BLaER1 treated with 17β-estradiol and CSF1 and Interleukin-3, amounts not matched to agents 10 nM and 100 nM (cell line): ENCODE results near the gene CFAP47.
"Not testable (repeated sequence)": the region's sequence is repeated elsewhere in the genome, so short reads cannot be mapped to it uniquely, and the experiment has no call there.

Experiments used
- H3K27ac ChIP-seq, 11 experiments: shearing (Covaris generic); formaldehyde crosslinking; 2 replicates each; pipeline ENCODE4 v1.8.1; 2022
- H3K27me3 ChIP-seq, 11 experiments: shearing (Covaris generic); formaldehyde crosslinking; 2 replicates each; pipeline ENCODE4 v1.8.1; 2022
- H3K36me3 ChIP-seq, 11 experiments: shearing (Covaris generic); formaldehyde crosslinking; 2 replicates each; pipeline ENCODE4 v1.8.1; 2022
- H3K4me1 ChIP-seq, 10 experiments: shearing (Covaris generic); formaldehyde crosslinking; 2 replicates each; pipeline ENCODE4 v1.8.1; 2022
- H3K4me2 ChIP-seq, 11 experiments: shearing (Covaris generic); formaldehyde crosslinking; 2 replicates each; pipeline ENCODE4 v1.8.1; 2022
- H3K4me3 ChIP-seq, 10 experiments: shearing (Covaris generic); formaldehyde crosslinking; 2 replicates each; pipeline ENCODE4 v1.8.1; 2022
- H3K9ac ChIP-seq, 11 experiments: shearing (Covaris generic); formaldehyde crosslinking; 2 replicates each; pipeline ENCODE4 v1.8.1; 2022
- H3K9me3 ChIP-seq, 11 experiments: shearing (Covaris generic); formaldehyde crosslinking; replicated peaks in 1 of 11; 2 replicates each; pipeline ENCODE4 v1.8.1; 2022
- H4K20me1 ChIP-seq, 11 experiments: shearing (Covaris generic); formaldehyde crosslinking; 2 replicates each; pipeline ENCODE4 v1.8.1; 2022
- Cebpa-rat ChIP-seq, 11 experiments: shearing (Covaris generic); IDR thresholded peaks; 2 replicates each; pipeline ENCODE4 v1.8.1; 2022

The CFAP47 gene

DNA sequence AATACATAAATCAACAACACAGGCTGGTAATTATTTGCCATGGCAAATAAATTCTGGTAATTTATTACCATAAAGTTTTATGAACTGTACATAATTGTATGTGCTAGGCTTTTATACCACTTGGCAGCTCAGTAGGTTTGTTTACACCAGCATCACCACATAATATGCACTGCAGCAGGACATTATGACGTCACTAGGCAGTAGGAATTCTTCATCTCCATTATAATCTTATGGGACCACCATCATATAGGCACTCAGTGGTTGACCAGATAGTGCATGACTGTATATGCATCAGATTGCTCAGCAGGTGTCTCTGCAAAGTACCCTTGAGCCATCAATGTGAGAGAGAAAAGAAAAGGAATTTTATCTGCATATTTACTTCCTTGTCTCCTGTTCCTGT lies 295.4 kb downstream of the CFAP47 start:
- H3K9ac ChIP-seq = no peak overlapping the region
- H3K4me2 ChIP-seq = no peak overlapping the region
- no peak overlapping the region for H3K27ac ChIP-seq
- H3K27me3 ChIP-seq = peaks cover 69 to 99% (median 96%) of the 10 kb centered on the region in 11 experiments
- no peaks in the 10 kb centered on the region for H3K4me1 ChIP-seq
- peaks cover 0 to 9% (median 0%) of the 10 kb centered on the region in 11 experiments; a peak in 4 of 22 replicates for H4K20me1 ChIP-seq
- no peak overlapping the region for H3K4me3 ChIP-seq
- H3K36me3 ChIP-seq = no peaks in the 10 kb centered on the region
- peaks cover 0 to 4% (median 0%) of the 10 kb centered on the region in 11 experiments; a peak in 4 of 22 replicates for H3K9me3 ChIP-seq
- no peak for TF ChIP-seq Cebpa-rat (IDR thresholded peaks at IDR 0.05)

DNA sequence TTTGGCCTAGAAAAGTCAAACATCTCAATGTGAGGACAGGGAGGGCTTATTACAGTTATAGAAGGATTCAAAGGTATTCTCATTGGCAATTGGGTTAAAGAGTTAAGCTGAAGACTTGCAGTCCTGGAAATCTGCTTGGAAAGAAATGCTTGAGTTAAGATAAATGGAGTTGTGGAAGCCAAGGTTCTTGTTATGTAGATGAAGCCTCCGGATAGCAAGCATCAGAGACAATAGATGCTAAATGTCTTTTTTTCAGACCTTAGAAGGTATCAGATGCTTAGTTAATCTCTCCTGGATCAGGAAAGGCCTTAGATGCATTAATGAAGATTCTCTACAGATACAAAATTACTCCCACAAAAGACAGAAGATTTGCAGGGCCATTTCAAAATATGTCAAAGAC lies 299.3 kb downstream of the CFAP47 start:
- H3K4me3 ChIP-seq = no peak overlapping the region
- peaks cover 0 to 4% (median 0%) of the 10 kb centered on the region in 11 experiments; a peak in 3 of 22 replicates for H3K9me3 ChIP-seq
- peaks cover 66 to 93% (median 86%) of the 10 kb centered on the region in 11 experiments for H3K27me3 ChIP-seq
- H3K4me1 ChIP-seq = no peaks in the 10 kb centered on the region
- H3K36me3 ChIP-seq = no peaks in the 10 kb centered on the region
- H3K27ac ChIP-seq = no peak overlapping the region
- peaks cover 0 to 6% (median 0%) of the 10 kb centered on the region in 11 experiments; a peak in 2 of 22 replicates for H4K20me1 ChIP-seq
- no peak overlapping the region for H3K4me2 ChIP-seq
- no peak for TF ChIP-seq Cebpa-rat (IDR thresholded peaks at IDR 0.05)
- H3K9ac ChIP-seq = no peak overlapping the region

DNA sequence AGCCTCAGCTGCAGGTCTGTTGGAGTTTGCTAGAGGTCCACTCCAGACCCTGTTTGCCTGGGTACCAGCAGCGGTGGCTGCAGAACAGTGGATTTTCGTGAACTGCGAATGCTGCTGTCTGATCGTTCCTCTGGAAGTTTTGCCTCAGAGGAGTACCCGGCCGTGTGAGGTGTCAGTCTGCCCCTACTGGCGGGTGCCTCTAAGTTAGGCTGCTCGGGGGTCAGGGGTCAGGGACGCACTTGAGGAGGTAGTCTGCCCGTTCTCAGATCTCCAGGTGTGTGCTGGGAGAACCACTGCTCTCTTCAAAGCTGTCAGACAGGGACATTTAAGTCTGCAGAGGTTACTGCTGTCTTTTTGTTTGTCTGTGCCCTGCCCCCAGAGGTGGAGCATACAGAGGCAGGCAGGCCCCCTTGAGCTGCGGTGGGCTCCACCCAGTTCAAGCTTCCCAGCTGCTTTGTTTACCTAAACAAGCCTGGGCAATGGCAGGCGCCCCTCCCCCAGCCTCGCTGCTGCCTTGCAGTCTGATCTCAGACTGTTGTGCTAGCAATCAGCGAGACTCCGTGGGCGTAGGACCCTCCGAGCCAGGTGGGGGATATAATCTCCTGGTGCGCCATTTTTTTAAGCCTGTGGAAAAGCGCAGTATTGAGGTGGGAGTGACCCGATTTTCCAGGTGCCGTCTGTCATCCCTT lies 315.4 kb downstream of the CFAP47 start:
- Histone ChIP-seq H3K9me3 (peaks cover 0 to 12% (median 5%) of the 10 kb centered on the region in 11 experiments; a peak in 7 of 22 replicates), H3K27me3 (peaks cover 27 to 48% (median 35%) of the 10 kb centered on the region in 11 experiments)
- not testable (repeated sequence) for H3K4me2 ChIP-seq, H3K4me3 ChIP-seq, H3K36me3 ChIP-seq, H3K9ac ChIP-seq, H3K4me1 ChIP-seq, H3K27ac ChIP-seq, H4K20me1 ChIP-seq

DNA sequence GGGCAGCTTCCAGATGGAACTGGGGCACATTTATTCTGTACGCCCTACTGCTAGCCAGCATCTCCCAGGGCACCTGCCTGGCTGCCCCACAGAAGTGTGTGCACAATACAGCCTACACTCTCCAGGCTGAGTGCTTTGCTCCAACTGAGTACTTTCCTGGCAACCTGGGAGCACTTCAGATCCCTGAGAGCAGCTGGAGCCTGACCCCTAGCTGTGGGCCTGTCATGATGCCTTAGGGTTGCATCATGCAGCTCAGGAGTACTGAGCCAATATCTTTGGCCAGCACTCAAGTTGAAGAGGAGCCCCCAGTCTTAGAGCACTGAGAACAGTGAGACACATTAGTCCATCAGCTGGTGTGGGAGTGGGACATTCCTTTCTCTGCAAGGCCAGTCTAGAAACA lies 321.9 kb downstream of the CFAP47 start:
- no peak overlapping the region for H3K4me2 ChIP-seq
- H3K4me3 ChIP-seq = no peak overlapping the region
- no peaks in the 10 kb centered on the region for H3K4me1 ChIP-seq
- peaks cover 0 to 8% (median 0%) of the 10 kb centered on the region in 11 experiments; a peak in 2 of 22 replicates for H4K20me1 ChIP-seq
- no peak overlapping the region for H3K27ac ChIP-seq
- H3K27me3 ChIP-seq = peaks cover 87 to 98% (median 94%) of the 10 kb centered on the region in 11 experiments
- peaks cover 0 to 12% (median 5%) of the 10 kb centered on the region in 11 experiments; a peak in 7 of 22 replicates for H3K9me3 ChIP-seq
- no peak for TF ChIP-seq Cebpa-rat (IDR thresholded peaks at IDR 0.05)
- H3K9ac ChIP-seq = no peak overlapping the region
- no peaks in the 10 kb centered on the region for H3K36me3 ChIP-seq

DNA sequence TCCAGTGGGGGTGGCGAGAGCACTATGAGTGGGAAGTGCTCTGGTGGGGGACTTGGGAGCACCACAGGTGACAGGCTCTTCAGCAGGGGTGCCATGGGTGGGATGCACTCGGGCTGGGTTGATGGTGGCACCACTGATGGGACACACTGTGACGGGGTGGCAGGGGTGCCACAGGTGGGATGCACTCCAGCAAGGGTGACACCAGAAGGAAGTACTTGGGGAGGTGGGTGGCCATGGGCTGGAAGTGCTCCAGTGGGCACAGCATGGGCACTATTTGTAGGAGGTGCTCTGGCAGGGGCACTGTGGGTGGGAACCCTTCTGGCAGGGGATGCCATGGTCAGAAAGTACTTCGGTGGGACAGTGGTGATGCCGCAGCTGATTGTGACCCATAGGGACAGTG lies 346.6 kb downstream of the CFAP47 start:
- no peak overlapping the region for H3K4me3 ChIP-seq
- no peak overlapping the region for H3K4me2 ChIP-seq
- H4K20me1 ChIP-seq = no peaks in the 10 kb centered on the region; a peak in 1 of 22 replicates
- no peaks in the 10 kb centered on the region for H3K9me3 ChIP-seq
- no peak overlapping the region for H3K9ac ChIP-seq
- H3K27me3 ChIP-seq = peaks cover 63 to 90% (median 85%) of the 10 kb centered on the region in 11 experiments
- H3K27ac ChIP-seq = no peak overlapping the region
- TF ChIP-seq Cebpa-rat (IDR thresholded peaks at IDR 0.05) = no peak
- no peaks in the 10 kb centered on the region for H3K4me1 ChIP-seq
- H3K36me3 ChIP-seq = no peaks in the 10 kb centered on the region

DNA sequence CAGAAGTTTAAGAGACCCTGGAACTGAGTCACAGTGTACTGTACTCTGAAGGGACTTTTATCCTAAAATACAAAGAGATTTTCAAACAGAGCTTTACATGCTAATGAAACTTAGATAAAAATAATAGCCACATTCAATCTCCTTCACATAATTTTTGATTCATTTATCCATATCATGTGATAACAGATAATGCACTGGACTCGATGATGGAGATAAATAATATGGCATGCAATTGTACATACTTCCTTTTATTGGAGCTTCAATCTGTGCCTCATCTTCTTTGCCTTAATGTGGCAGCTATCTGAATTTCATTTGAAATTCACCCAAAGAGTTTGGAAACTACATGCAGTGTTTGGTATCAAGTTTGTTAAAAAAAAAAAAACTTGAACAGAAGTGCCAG lies 390.6 kb downstream of the CFAP47 start:
- Histone ChIP-seq H3K36me3 (no peaks in the 10 kb centered on the region), H3K9me3 (no peaks in the 10 kb centered on the region), H3K4me1 (no peaks in the 10 kb centered on the region), H3K27me3 (peaks cover 83 to 100% (median 93%) of the 10 kb centered on the region in 11 experiments), H4K20me1 (peaks cover 0 to 6% (median 0%) of the 10 kb centered on the region in 11 experiments; a peak in 1 of 22 replicates), H3K4me2 (no peak overlapping the region), H3K9ac (no peak overlapping the region), H3K4me3 (no peak overlapping the region), H3K27ac (no peak overlapping the region)
- no peak for TF ChIP-seq Cebpa-rat (IDR thresholded peaks at IDR 0.05)

DNA sequence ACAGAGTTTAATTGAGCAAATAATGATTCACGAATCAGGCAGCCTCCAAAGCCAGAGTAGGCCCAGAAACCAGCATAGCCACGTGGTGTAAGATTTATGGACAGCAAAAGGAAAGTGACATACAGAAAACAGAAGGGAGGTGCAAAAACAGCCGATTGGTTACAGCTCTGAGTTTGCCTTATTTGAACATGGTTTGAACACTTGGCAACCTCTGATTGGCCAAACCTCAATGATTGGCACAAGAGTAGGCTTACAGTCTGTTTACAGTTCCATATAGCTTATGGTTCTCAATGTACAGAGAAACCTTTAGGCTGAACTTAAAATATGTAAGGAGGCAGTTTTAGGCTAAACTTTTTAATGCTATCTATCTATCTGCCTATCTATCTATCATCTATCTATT lies 394.8 kb downstream of the CFAP47 start:
- no peak for TF ChIP-seq Cebpa-rat (IDR thresholded peaks at IDR 0.05)

DNA sequence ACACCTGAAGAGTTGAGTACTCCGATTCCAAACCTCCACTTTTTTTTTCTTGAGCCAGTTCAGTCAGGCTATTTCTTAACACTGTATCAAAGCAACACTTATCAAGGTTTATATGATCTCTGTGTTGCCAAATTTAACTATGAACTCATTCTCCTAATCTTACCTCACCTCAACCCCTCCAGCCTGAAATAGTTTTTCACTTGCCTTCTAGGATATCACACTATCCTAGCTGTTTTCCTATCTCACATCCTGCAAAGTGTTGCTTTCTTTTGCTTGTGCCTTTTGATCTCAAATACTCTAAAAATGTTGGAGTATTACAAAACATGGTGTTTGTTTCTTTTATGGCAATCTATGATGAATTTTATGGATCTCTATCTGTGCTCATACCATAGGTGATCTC lies 415.0 kb downstream of the CFAP47 start:
- no peak overlapping the region for H3K4me2 ChIP-seq

More for the DNA sequence above, 394.8 kb downstream of the CFAP47 start:
- H3K4me3 ChIP-seq = no peak overlapping the region
- H3K9me3 ChIP-seq = no peaks in the 10 kb centered on the region
- no peak overlapping the region for H3K27ac ChIP-seq
- H3K27me3 ChIP-seq = peaks cover 76 to 97% (median 92%) of the 10 kb centered on the region in 11 experiments
- no peaks in the 10 kb centered on the region for H3K4me1 ChIP-seq
- H3K9ac ChIP-seq = no peak overlapping the region
- H3K36me3 ChIP-seq = no peaks in the 10 kb centered on the region
- H3K4me2 ChIP-seq = no peak overlapping the region
- H4K20me1 ChIP-seq = no peaks in the 10 kb centered on the region; a peak in 2 of 22 replicates

DNA sequence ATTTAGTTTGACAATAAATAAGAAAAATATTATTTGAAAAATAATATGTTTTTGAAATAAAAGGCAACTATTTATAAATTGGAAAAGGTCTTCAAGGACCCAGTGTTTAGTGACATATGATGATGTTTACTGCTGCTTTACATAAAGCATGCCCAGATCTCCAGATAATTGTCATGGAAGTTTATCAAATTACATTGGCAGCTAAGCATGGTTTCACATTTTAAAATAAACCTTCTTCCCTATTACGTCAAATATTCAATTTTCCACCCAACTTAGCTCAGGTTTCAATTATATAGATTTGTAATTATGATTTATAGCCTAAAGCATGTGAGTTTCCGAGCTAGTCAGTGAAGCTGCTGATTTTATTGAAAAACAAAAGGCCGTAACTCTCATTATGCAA lies 417.2 kb downstream of the CFAP47 start:
- H3K27ac ChIP-seq = no peak overlapping the region
- peaks cover 0 to 5% (median 0%) of the 10 kb centered on the region in 11 experiments; a peak in 1 of 22 replicates for H4K20me1 ChIP-seq
- no peaks in the 10 kb centered on the region for H3K4me1 ChIP-seq
- no peak for TF ChIP-seq Cebpa-rat (IDR thresholded peaks at IDR 0.05)
- H3K9ac ChIP-seq = no peak overlapping the region
- H3K9me3 ChIP-seq = no peaks in the 10 kb centered on the region
- no peaks in the 10 kb centered on the region for H3K36me3 ChIP-seq
- no peak overlapping the region for H3K4me3 ChIP-seq
- peaks cover 60 to 96% (median 91%) of the 10 kb centered on the region in 11 experiments for H3K27me3 ChIP-seq
- no peak overlapping the region for H3K4me2 ChIP-seq

More for the DNA sequence above, 415.0 kb downstream of the CFAP47 start:
- no peak for TF ChIP-seq Cebpa-rat (IDR thresholded peaks at IDR 0.05)
- H3K27ac ChIP-seq = no peak overlapping the region
- no peaks in the 10 kb centered on the region for H3K36me3 ChIP-seq
- H3K9ac ChIP-seq = no peak overlapping the region
- no peaks in the 10 kb centered on the region for H3K9me3 ChIP-seq
- no peak overlapping the region for H3K4me3 ChIP-seq
- H4K20me1 ChIP-seq = peaks cover 0 to 5% (median 0%) of the 10 kb centered on the region in 11 experiments; a peak in 1 of 22 replicates
- no peaks in the 10 kb centered on the region for H3K4me1 ChIP-seq
- H3K27me3 ChIP-seq = peaks cover 63 to 99% (median 94%) of the 10 kb centered on the region in 11 experiments
